Epidermal melanocyte (primary cell): ENCODE measurements around the gene AUH.

Source experiments
- DNase-seq: peaks from one replicate; pipeline ENCODE4 v3.0.0; 2011; ENCODE audit warnings: low spot score; ENCODE audit not compliant: insufficient read length

AUH gene

GRCh38 chr9:91172329-91172728 lies 189.4 kb downstream of the AUH start:
- DNase-seq = no peak

- DNase-seq = no peak
Observed at GRCh38 chr9:91170951-91171350, 190.8 kb downstream of the AUH start.

- no peak for DNase-seq
Observed at GRCh38 chr9:91166796-91167366, 194.8 kb downstream of the AUH start.

GRCh38 chr9:91164724-91165520 lies 196.8 kb downstream of the AUH start:
- peak; percentile 80 for DNase-seq
